Measurements from ENCODE around the gene TEDDM1.

The TEDDM1 gene

DNA sequence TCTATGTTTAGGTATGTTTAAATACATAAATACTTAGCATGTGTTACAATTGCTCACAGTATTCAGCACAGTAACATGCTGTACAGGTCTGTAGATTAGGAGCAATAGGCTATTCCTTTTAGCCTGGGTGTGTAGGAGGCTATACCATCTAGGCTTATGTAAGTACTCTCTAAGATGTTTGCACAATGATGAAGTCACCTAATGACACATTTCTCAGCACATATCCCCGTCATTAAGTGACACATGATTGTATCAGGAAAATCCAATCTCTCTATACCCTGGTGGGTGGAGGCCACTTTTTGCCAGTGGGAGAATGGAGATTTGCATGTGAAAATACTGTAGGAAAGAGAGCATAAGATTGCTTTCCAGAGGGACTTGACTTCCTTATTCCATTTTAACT lies 5.5 kb upstream of the TEDDM1 start:
- H3K4me3 ChIP-seq = no peak overlapping the region
- TF ChIP-seq, protein P1, sequence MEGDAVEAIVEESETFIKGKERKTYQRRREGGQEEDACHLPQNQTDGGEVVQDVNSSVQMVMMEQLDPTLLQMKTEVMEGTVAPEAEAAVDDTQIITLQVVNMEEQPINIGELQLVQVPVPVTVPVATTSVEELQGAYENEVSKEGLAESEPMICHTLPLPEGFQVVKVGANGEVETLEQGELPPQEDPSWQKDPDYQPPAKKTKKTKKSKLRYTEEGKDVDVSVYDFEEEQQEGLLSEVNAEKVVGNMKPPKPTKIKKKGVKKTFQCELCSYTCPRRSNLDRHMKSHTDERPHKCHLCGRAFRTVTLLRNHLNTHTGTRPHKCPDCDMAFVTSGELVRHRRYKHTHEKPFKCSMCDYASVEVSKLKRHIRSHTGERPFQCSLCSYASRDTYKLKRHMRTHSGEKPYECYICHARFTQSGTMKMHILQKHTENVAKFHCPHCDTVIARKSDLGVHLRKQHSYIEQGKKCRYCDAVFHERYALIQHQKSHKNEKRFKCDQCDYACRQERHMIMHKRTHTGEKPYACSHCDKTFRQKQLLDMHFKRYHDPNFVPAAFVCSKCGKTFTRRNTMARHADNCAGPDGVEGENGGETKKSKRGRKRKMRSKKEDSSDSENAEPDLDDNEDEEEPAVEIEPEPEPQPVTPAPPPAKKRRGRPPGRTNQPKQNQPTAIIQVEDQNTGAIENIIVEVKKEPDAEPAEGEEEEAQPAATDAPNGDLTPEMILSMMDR (IDR thresholded peaks at IDR 0.05) = no peak
- no peak for DNase-seq
- H3K4me1 ChIP-seq = peaks cover 0 to 16% (median 11%) of the 10 kb centered on the region in 4 donors
- H3K36me3 ChIP-seq = no peaks in the 10 kb centered on the region
- peaks cover 0 to 7% (median 0%) of the 10 kb centered on the region in 3 donors for H3K9me3 ChIP-seq
- intact Hi-C loops (cut with DNase I; ENCODE audit: low total_unique reads) = no loop called here
- H3K27me3 ChIP-seq = peaks cover 0 to 16% of the 10 kb centered on the region in 2 donors
- H3K27ac ChIP-seq = no peak overlapping the region

DNA sequence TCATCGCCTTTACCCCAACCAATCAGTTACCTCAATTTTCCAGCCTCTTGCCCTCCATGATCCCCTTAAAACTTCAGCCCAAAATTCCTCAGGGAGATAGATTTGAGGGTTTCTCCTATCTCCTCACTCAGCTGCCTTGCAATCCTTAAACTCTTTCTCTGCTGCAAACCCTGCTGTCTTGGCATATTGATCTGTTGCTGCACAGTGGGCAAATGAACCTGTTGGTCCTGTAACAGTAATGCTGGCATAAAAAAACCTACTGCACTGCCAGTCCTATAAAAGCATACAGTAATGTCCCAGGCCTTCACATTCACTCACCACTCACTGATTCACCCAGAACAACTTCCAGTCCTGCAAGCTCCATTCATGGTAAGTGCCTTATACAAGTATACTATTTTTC lies 5.1 kb upstream of the TEDDM1 start:
- H3K27me3 ChIP-seq = peaks cover 0 to 16% of the 10 kb centered on the region in 2 donors
- TF ChIP-seq, protein P1 (IDR thresholded peaks at IDR 0.05) = no peak
- no peak for DNase-seq
- no peaks in the 10 kb centered on the region for H3K36me3 ChIP-seq
- intact Hi-C loops (cut with DNase I; ENCODE audit: low total_unique reads) = no loop called here
- peaks cover 0 to 12% (median 8%) of the 10 kb centered on the region in 4 donors for H3K4me1 ChIP-seq
- no peak overlapping the region for H3K27ac ChIP-seq
- no peak overlapping the region for H3K4me3 ChIP-seq
- H3K9me3 ChIP-seq = peaks cover 0 to 7% (median 0%) of the 10 kb centered on the region in 3 donors

DNA sequence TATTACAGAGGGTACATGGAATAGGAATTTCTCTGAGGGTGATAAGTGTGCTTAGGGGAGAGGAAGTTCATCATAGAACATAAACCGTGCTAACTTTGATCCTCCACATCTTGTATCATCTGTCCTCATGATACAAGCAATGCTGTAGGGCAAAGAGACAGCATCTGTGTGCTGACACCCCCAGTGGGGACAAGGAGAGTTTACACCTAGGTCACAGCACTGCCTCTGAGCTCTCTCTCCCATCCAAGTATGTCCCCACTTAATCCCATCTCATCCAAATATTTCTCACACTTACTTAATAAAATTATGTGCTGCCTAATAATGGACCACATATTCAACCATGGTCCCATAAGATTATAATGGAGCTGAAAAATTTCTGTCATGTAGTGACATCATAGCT lies 4.3 kb upstream of the TEDDM1 start:
- H3K4me3 ChIP-seq = no peak overlapping the region
- H3K36me3 ChIP-seq = no peaks in the 10 kb centered on the region
- intact Hi-C loops (cut with DNase I; ENCODE audit: low total_unique reads) = no loop called here
- peaks cover 0 to 4% (median under 1%) of the 10 kb centered on the region in 4 donors for H3K4me1 ChIP-seq
- peaks cover 0 to 16% of the 10 kb centered on the region in 2 donors for H3K27me3 ChIP-seq
- peaks cover 0 to 7% (median 0%) of the 10 kb centered on the region in 3 donors for H3K9me3 ChIP-seq
- no peak for DNase-seq
- TF ChIP-seq, protein P1 (IDR thresholded peaks at IDR 0.05) = no peak
- H3K27ac ChIP-seq = no peak overlapping the region

DNA sequence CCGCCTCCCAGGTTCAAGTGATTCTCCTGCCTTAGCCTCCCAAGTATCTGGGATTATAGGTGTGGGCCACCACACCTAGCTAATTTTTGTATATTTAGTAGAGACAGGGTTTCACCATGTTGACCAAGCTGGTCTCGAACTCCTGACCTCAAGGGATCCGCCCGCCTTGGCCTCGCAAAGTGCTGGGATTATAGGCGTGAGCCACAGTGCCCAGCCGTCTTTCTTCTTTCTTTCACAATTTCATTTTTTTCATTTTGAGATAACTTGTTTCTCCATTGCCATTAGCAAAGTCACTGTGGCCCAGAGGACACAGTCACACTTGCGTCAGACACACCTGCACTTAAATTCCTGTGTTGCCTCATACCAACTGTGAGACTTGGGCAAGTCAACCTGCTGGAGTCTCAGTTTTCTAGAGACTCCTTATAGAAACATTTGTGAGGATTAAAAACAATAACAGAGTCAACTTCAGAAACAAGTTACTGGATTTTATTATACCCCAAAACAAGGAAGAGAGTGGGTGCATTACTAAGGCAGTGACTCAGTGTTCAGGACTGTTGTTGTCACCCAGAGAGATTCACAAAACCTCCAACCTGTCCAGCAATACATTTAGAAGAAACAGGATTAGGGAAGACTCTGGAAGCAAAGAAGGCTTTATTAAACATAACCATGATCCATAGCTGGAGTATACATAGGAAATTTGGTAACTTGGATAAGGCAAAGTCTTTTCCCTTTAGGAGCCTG lies 2.6 kb downstream of the TEDDM1 start:
- H3K27ac ChIP-seq = no peak overlapping the region
- H3K27me3 ChIP-seq = no peaks in the 10 kb centered on the region
- H3K9me3 ChIP-seq = no peaks in the 10 kb centered on the region
- TF ChIP-seq, protein P1 (IDR thresholded peaks at IDR 0.05) = no peak
- DNase-seq = no peak
- intact Hi-C loops (cut with DNase I; ENCODE audit: low total_unique reads) = loop anchor here (2.0 to 10.0 kb wide), 2 partner anchors 313 to 373 kb away; no protein-coding TSS in a partner anchor
- no peaks in the 10 kb centered on the region for H3K36me3 ChIP-seq
- no peak overlapping the region for H3K4me3 ChIP-seq
- H3K4me1 ChIP-seq = peaks cover 0 to 20% (median 12%) of the 10 kb centered on the region in 4 donors

DNA sequence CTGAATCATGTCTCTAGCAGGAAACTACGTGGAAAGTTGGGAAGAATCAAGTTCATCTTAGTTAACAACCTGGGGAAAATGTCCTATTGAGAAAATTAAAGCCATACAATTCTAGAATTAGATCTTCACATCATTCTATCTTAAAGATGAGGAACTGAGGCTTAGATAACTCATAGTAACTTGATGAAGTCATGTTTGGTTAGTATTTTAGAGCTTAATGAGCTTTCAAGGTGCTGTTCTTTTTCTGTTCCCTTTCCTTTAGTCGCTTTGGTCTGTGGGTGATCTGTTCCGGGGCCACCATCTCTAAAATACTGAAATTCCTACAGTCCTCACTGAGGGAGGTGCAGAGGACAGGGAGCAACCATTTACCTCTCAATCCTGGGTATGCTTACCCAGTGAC lies 4.6 kb downstream of the TEDDM1 start:
- intact Hi-C loops (cut with DNase I; ENCODE audit: low total_unique reads) = loop anchor here (2.0 to 10.0 kb wide), 2 partner anchors 311 to 371 kb away; no protein-coding TSS in a partner anchor
- DNase-seq = no peak
- no peak overlapping the region for H3K4me3 ChIP-seq
- H3K4me1 ChIP-seq = peaks cover 0 to 26% (median 17%) of the 10 kb centered on the region in 4 donors
- H3K27me3 ChIP-seq = no peaks in the 10 kb centered on the region
- H3K36me3 ChIP-seq = peaks cover 0 to 6% (median 2%) of the 10 kb centered on the region in 3 donors
- TF ChIP-seq, protein P1 (IDR thresholded peaks at IDR 0.05) = no peak
- no peaks in the 10 kb centered on the region for H3K9me3 ChIP-seq
- H3K27ac ChIP-seq = peak overlapping the region in 1 of 2 donors; percentile 38
